IMR-90 (cell line): ENCODE data around the gene C12orf75. TPM values are rescaled to one million over a fixed set of nuclear protein-coding genes. Genes with fewer than 3 reads are reported as not detected.

ENCODE experiments used
- ATAC-seq: fragments of 200-7000 bp; cut with Tn5 transposase; 2 replicates; pipeline ENCODE4 v1.9.1; 2020; ENCODE audit warnings: low read depth, mild to moderate bottlenecking, moderate library complexity
- BruUV-seq: library from RNA; stranded (reverse); fragments of 400-500 nt; replicated peaks from 2 replicates; lab custom pipeline; 2021; lab: Mats Ljungman, UMichigan
- CTCF ChIA-PET: fragments of 300-600 bp; formaldehyde crosslinking; extraction: SDS; loops from one replicate; lab custom pipeline; 2021; ENCODE audit warnings: antibody characterized with exemption; lab: Yijun Ruan, JAX
- POLR2A ChIA-PET: fragments of 300-600 bp; sonication (Branson Sonifier 250); formaldehyde crosslinking; loops from one replicate; lab custom pipeline; 2022; ENCODE audit warnings: antibody characterized with exemption; ENCODE audit not compliant: unreplicated experiment; lab: Charles Lee
- DNase-seq: peaks from one replicate; pipeline ENCODE4 v3.0.0; 2013
- H2AFZ ChIP-seq: replicated peaks from 2 replicates; pipeline ENCODE3; 2013; ENCODE audit warnings: low read length, mild to moderate bottlenecking; ENCODE audit not compliant: poor library complexity
- H2AK5ac ChIP-seq: 2 replicates; pipeline ENCODE4 v1.6.1; 2013; ENCODE audit warnings: low read depth, low read length, inconsistent platforms
- H2AK9ac ChIP-seq: replicated peaks from 2 replicates; pipeline ENCODE3; 2013; ENCODE audit warnings: mild to moderate bottlenecking, low read depth, low read length, moderate library complexity; ENCODE audit not compliant: poor library complexity
- H2BK120ac ChIP-seq: 2 replicates; pipeline ENCODE4 v1.6.1; 2013; ENCODE audit warnings: low read depth, low read length, inconsistent platforms
- H2BK15ac ChIP-seq: 3 replicates; pipeline ENCODE4 v1.6.1; 2013; ENCODE audit warnings: low read depth, low read length, inconsistent platforms
- H2BK20ac ChIP-seq: 2 replicates; pipeline ENCODE4 v1.6.1; 2013; ENCODE audit warnings: low read depth, mild to moderate bottlenecking, inconsistent platforms, low read length, moderate library complexity
- H2BK5ac ChIP-seq: 2 replicates; pipeline ENCODE4 v1.6.1; 2013; ENCODE audit warnings: mild to moderate bottlenecking, low read depth, low read length, inconsistent platforms; ENCODE audit not compliant: poor library complexity, severe bottlenecking
- H3K14ac ChIP-seq: replicated peaks from 2 replicates; pipeline ENCODE4 v1.6.1; 2013; ENCODE audit warnings: low read depth, low read length, inconsistent platforms
- H3K18ac ChIP-seq: 2 replicates; pipeline ENCODE4 v1.6.1; 2013; ENCODE audit warnings: low read depth, low read length, control low read depth
- H3K23ac ChIP-seq: 2 replicates; pipeline ENCODE4 v1.6.1; 2013; ENCODE audit warnings: low read depth, low read length, inconsistent platforms
- H3K27ac ChIP-seq: 2 replicates; pipeline ENCODE4 v1.5.1; 2013; ENCODE audit warnings: mild to moderate bottlenecking, control low read depth, low read length; ENCODE audit not compliant: insufficient read depth
- H3K27me3 ChIP-seq: 2 replicates; pipeline ENCODE4 v1.6.1; 2013; ENCODE audit warnings: low read length; ENCODE audit not compliant: control insufficient read depth, insufficient read depth
- H3K36me3 ChIP-seq: 2 replicates; pipeline ENCODE4 v1.6.1; 2013; ENCODE audit warnings: low read length, mixed read lengths; ENCODE audit not compliant: control insufficient read depth, insufficient read depth
- H3K4ac ChIP-seq: 2 replicates; pipeline ENCODE4 v1.6.1; 2013; ENCODE audit warnings: low read depth, low read length, inconsistent platforms
- H3K4me1 ChIP-seq: 2 replicates; pipeline ENCODE4 v1.6.1; 2013; ENCODE audit warnings: low read length, mixed read lengths; ENCODE audit not compliant: control insufficient read depth, insufficient read depth
- H3K4me2 ChIP-seq: 2 replicates; pipeline ENCODE4 v1.6.1; 2013; ENCODE audit warnings: low read depth, mild to moderate bottlenecking, control low read depth, low read length, moderate library complexity
- H3K4me3 ChIP-seq: 2 replicates; pipeline ENCODE4 v1.5.1; 2013; ENCODE audit warnings: low read depth, mild to moderate bottlenecking, control low read depth, low read length, moderate library complexity; ENCODE audit not compliant: insufficient read depth
- H3K56ac ChIP-seq: 2 replicates; pipeline ENCODE4 v1.6.1; 2013; ENCODE audit warnings: low read length, inconsistent platforms; ENCODE audit not compliant: insufficient read depth; ENCODE audit errors: extremely low read depth
- H3K79me1 ChIP-seq, 2 experiments: 2 replicates each; pipeline ENCODE4 v1.6.1; 2013; ENCODE audit warnings: low read length in 2 of 2, inconsistent platforms in 1 of 2, low read depth in 1 of 2
- H3K9ac ChIP-seq: 2 replicates; pipeline ENCODE4 v1.6.1; 2013; ENCODE audit warnings: low read depth, low read length, control low read depth
- H3K9me1 ChIP-seq: 2 replicates; pipeline ENCODE4 v1.6.1; 2013; ENCODE audit warnings: low read length, inconsistent platforms; ENCODE audit not compliant: insufficient read depth
- H3K9me3 ChIP-seq: 2 replicates; pipeline ENCODE4 v1.6.1; 2013; ENCODE audit warnings: low read length; ENCODE audit not compliant: control insufficient read depth, insufficient read depth
- H4K20me1 ChIP-seq: 2 replicates; pipeline ENCODE4 v1.6.1; 2013; ENCODE audit warnings: low read length, inconsistent platforms; ENCODE audit not compliant: insufficient read depth
- H4K5ac ChIP-seq: 2 replicates; pipeline ENCODE4 v1.6.1; 2013; ENCODE audit warnings: mild to moderate bottlenecking, low read depth, low read length, control low read depth
- H4K8ac ChIP-seq, 2 experiments: 2 replicates each; pipeline ENCODE4 v1.6.1; 2013; ENCODE audit warnings: low read depth in 2 of 2, low read length in 2 of 2, control low read depth in 1 of 2, inconsistent platforms in 1 of 2
- H4K91ac ChIP-seq: 2 replicates; pipeline ENCODE4 v1.6.1; 2013; ENCODE audit warnings: low read depth, low read length, inconsistent platforms; ENCODE audit not compliant: insufficient read depth
- CEBPB ChIP-seq: IDR thresholded peaks from 2 replicates; pipeline ENCODE4 v1.6.1; 2012; ENCODE audit warnings: low read depth, low read length, improper control_type of control experiment
- CHD1 ChIP-seq: IDR thresholded peaks from 2 replicates; pipeline ENCODE4 v1.6.1; 2012; ENCODE audit warnings: low read depth, low read length, improper control_type of control experiment
- FOS ChIP-seq: fragments of 150-350 bp; IDR thresholded peaks from 2 replicates; pipeline ENCODE4 v1.6.1; 2016; ENCODE audit warnings: low read depth, low read length
- MXI1 ChIP-seq: IDR thresholded peaks from 2 replicates; pipeline ENCODE4 v1.6.1; 2012; ENCODE audit warnings: low read depth, mild to moderate bottlenecking, low read length, moderate library complexity, borderline replicate concordance
- NFE2L2 ChIP-seq: fragments of 150-350 bp; IDR thresholded peaks from 2 replicates; pipeline ENCODE4 v1.6.1; 2016; ENCODE audit warnings: low read depth, mild to moderate bottlenecking, low read length
- POLR2A ChIP-seq: IDR thresholded peaks from 2 replicates; pipeline ENCODE4 v1.6.1; 2012; ENCODE audit warnings: mild to moderate bottlenecking, low read depth, low read length
- RFX5 ChIP-seq: IDR thresholded peaks from 2 replicates; pipeline ENCODE4 v1.8.0; 2012; ENCODE audit warnings: low read depth, mild to moderate bottlenecking, low read length, moderate library complexity
- SMC3 ChIP-seq: fragments of 150-350 bp; IDR thresholded peaks from 2 replicates; pipeline ENCODE4 v1.6.1; 2016; ENCODE audit warnings: low read depth, mild to moderate bottlenecking, antibody characterized with exemption, low read length, moderate library complexity
- WGBS, 2 experiments: methylation state at CpG; one replicate each; pipeline versions ENCODE4 v1.1.5 to v1.1.7; 2013; ENCODE audit warnings: missing lambda C conversion rate in 2 of 2; ENCODE audit not compliant: insufficient read length in 1 of 2; ENCODE audit errors: extremely low coverage in 2 of 2; 5-methylcytosine and 5-hydroxymethylcytosine counted together
- dilution Hi-C: fragments of 300-500 bp; cut with HindIII; formaldehyde crosslinking; loops from one replicate; pipeline ENCODE4 v1.14.3; 2018; ENCODE audit warnings: low sequenced_read_pairs; ENCODE audit not compliant: unreplicated experiment
- in situ Hi-C: fragments of 300-500 bp; cut with MboI; formaldehyde crosslinking; loops from 3 replicates; pipeline ENCODE4 v1.14.3; 2019; ENCODE audit warnings: low sequenced_read_pairs, inconsistent platforms, mixed read lengths
- intact Hi-C: fragments of 100-400 bp; cut with micrococcal nuclease; formaldehyde crosslinking; loops from 2 replicates; pipeline ENCODE4 v1.10.0; 2022
- polyA plus RNA-seq, 3 experiments: library from polyadenylated mRNA; depleted of rRNA; stranded (reverse); fragments of >200 nt; gene quantifications; 2 replicates each; pipeline ENCODE4 v1.2.3, GENCODE V29; 2012; ENCODE audit warnings: low replicate concordance in 1 of 3
- total RNA-seq: library from RNA; depleted of rRNA; stranded (reverse); fragments of >200 nt; gene quantifications from 2 replicates; pipeline ENCODE4 v1.2.3, GENCODE V29; 2012
- TF ChIP-seq, protein P1 (sequence below): fragments of 150-350 bp; IDR thresholded peaks from 2 replicates; pipeline ENCODE4 v1.6.1; 2016; ENCODE audit warnings: low read depth, mild to moderate bottlenecking, low read length, moderate library complexity, borderline replicate concordance
- TF ChIP-seq, protein P2 (sequence below): fragments of 150-350 bp; IDR thresholded peaks from 2 replicates; pipeline ENCODE4 v1.6.1; 2017; ENCODE audit warnings: mild to moderate bottlenecking, antibody characterized with exemption, low read length, low read depth
- TF ChIP-seq, protein P3 (sequence below): conservative IDR thresholded peaks from 2 replicates; pipeline ENCODE4 v1.5.1; 2012; ENCODE audit warnings: mild to moderate bottlenecking, low read depth, low read length, improper control_type of control experiment

The C12orf75 gene
- total and polyA plus RNA-seq, 2 of the 4 experiments (the other 2 are of a cell fraction), result 145 to 278 TPM

DNA sequence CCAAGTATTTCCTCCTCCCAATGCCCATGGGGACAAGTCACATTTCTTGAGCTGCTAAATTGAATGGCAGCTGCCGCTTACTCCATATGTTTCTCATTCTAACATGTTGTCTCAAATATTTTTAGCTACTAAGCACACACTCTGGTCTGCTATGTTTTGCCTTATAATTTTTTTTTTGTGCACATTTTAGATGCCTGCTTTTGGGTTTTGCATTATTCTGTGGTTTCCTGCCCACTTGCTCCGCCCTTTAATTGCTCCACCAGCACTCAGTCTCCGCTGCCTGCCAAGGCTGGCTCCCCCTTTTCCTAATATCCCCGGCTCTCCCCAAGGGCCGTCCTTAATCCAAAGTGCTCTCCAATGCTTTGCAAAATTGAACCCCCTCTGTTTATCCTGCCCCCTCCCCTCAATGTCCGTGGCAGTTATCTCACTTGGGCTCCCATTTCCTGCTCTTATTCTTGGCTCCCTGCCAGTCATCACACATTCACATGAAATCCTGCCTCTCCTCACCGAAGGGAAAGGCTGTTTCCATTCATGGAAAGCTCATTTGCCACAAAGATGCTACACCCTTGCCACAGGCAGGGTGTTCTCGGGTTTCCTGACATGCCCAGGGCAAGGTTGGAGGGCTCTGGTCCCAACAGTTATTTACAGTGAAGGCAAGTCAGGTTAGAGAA, 79.4 kb downstream of the C12orf75 start (continued):
- no peak for TF ChIP-seq CHD1

DNA sequence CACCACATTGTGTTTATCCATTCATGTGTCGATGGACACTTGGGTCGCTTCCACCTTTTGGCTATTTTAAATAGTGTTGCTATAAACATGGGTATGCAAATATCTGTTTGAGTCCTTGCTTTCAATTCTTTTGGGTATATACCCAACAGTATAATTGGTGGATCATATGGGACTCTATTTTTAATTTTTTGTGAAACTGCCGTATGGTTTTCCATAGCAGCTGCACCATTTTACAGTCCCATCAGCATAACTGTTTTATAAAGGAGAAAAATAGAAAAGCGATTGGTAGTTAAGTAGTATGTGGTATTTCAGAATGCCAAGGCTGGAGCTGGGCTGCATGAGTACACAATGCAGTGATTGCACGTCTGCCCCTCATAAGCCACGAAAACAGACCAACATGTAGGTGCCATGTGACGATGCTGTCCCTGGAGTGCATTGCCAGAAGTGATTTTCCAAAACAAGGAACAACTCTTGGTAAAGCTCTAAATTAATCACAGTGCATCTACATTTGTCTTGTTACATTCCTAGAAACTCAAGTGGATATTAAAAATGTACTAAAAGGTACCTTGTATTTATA, 83.5 kb downstream of the C12orf75 start:
- H3K4me2 ChIP-seq, result no peak overlapping the region
- peaks cover 18% of the 10 kb centered on the region for H3K4me1 ChIP-seq

More for the DNA sequence above, 83.5 kb downstream of the C12orf75 start:
- Histone ChIP-seq H3K27me3 (no peaks in the 10 kb centered on the region), H3K9me3 (no peaks in the 10 kb centered on the region), H3K9me1 (peaks cover 18% of the 10 kb centered on the region), H3K4me3 (no peak overlapping the region), H2AK5ac (no peak overlapping the region), H2BK15ac (no peak overlapping the region), H3K9ac (no peak overlapping the region), H3K23ac (no peak overlapping the region), H2BK5ac (no peak overlapping the region), H2BK20ac (no peak overlapping the region), H3K36me3 (no peaks in the 10 kb centered on the region), H2AK9ac (no peak overlapping the region), H4K8ac (no peak overlapping the region), H3K79me1 (no peaks in the 10 kb centered on the region), H3K14ac (no peak overlapping the region), H2AFZ (no peak overlapping the region), H3K18ac (no peak overlapping the region), H4K91ac (no peak overlapping the region), H4K20me1 (no peaks in the 10 kb centered on the region), H3K27ac (no peak overlapping the region), H2BK120ac (no peak overlapping the region), H3K4ac (no peak overlapping the region), H4K5ac (no peak overlapping the region), H3K56ac (no peak overlapping the region)
- in situ Hi-C loops, result loop anchor here (25.0 kb wide), 1 partner anchor 948 kb away; the partner anchor contains the start of gene POLR3B
- POLR2A ChIA-PET, result no interaction called here
- BruUV-seq, result no TSS peak
- no peak for DNase-seq
- CTCF ChIA-PET, result no interaction called here
- TF ChIP-seq FOS (no peak), RFX5 (no peak), MXI1 (no peak), POLR2A (no peak), CEBPB (no peak), NFE2L2 (no peak), SMC3 (no peak)
- TF ChIP-seq, protein P1, sequence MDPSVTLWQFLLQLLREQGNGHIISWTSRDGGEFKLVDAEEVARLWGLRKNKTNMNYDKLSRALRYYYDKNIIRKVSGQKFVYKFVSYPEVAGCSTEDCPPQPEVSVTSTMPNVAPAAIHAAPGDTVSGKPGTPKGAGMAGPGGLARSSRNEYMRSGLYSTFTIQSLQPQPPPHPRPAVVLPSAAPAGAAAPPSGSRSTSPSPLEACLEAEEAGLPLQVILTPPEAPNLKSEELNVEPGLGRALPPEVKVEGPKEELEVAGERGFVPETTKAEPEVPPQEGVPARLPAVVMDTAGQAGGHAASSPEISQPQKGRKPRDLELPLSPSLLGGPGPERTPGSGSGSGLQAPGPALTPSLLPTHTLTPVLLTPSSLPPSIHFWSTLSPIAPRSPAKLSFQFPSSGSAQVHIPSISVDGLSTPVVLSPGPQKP, result no peak
- TF ChIP-seq, protein P2, sequence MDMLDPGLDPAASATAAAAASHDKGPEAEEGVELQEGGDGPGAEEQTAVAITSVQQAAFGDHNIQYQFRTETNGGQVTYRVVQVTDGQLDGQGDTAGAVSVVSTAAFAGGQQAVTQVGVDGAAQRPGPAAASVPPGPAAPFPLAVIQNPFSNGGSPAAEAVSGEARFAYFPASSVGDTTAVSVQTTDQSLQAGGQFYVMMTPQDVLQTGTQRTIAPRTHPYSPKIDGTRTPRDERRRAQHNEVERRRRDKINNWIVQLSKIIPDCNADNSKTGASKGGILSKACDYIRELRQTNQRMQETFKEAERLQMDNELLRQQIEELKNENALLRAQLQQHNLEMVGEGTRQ, result no peak
- TF ChIP-seq, protein P3, sequence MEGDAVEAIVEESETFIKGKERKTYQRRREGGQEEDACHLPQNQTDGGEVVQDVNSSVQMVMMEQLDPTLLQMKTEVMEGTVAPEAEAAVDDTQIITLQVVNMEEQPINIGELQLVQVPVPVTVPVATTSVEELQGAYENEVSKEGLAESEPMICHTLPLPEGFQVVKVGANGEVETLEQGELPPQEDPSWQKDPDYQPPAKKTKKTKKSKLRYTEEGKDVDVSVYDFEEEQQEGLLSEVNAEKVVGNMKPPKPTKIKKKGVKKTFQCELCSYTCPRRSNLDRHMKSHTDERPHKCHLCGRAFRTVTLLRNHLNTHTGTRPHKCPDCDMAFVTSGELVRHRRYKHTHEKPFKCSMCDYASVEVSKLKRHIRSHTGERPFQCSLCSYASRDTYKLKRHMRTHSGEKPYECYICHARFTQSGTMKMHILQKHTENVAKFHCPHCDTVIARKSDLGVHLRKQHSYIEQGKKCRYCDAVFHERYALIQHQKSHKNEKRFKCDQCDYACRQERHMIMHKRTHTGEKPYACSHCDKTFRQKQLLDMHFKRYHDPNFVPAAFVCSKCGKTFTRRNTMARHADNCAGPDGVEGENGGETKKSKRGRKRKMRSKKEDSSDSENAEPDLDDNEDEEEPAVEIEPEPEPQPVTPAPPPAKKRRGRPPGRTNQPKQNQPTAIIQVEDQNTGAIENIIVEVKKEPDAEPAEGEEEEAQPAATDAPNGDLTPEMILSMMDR, result no peak
- dilution Hi-C loops, result no loop called here
- intact Hi-C loops, result no loop called here
- 71% methylated on average over 1 of the region's 7 CpGs; no CpG with 5 or more reads in 1 of the 2 experiments for WGBS, 2 experiments
- no peak for ATAC-seq
